GM18526 (cell line): ENCODE results near the gene B3GNT2.

Experiments
- POLR2A ChIP-seq: IDR thresholded peaks from 3 replicates; pipeline ENCODE4 v1.6.1; 2011; ENCODE audit not compliant: insufficient read length; ENCODE audit errors: extremely low read depth

B3GNT2 gene

DNA sequence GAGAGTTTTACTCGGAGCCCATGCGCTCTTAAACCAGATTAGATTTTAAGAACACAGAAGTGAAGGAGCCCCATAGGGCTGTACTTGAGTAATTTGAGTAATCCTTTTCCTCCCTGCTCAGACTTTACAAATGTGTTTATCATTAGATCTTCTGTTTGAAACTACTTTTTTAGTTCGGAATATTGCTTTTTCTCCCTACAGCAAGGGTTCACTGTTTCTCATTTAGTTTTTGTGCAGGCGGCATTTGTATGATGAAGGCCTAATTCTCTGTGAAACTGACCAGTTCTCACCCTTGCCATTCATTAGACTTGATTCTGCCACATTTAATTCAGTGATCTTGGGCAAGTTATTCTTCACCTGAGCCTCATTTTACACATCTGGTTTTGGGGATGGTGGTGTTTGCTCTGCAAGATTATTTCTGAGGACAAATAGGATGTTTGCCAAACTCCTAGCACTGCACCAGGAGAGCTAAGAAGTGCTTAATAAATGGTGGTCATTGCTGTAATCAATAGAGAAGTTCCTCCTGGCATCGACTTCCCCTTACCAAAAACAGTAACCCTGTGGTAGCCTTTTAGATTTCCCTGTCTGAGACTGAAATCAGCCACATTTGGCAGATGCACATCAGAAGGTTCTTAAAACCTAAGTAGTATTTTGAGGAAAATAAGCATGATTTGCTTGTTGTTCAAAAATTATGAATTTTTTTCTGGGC lies 2.2 kb downstream of the B3GNT2 start:
- no peak for TF ChIP-seq POLR2A

DNA sequence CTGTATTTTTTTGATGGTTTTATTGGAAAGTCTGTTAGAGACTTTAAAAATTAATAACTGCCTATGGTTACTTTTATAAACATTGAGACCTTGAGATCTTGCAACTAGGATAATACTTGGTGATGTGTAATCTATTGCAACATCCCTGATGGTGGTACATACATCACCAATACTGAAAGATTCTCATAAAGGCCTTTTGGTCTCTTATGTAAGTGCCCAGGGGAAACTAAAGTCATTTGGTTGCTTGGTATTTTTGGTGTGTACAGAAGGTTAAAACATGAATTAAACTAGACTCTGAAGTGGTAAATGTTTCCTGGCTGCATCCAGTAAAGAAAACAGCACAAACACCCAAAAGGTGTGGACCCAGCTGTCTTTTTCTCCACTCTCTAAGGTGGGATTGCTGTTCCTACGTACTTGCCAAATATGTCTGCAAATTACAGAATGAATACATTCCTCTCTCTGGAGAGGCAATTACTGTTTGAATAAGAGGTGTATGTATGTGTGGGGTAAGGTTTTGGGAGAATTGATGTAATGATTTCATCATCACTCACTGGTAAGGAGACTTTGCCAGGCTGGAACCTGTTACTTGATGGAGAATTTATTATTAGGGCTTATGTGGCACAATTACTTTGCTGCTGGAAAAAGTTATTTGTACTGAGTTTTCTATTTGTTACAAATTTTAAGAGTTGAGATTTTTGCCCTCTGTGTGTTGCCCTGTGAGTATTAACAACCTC lies 3.6 kb downstream of the B3GNT2 start:
- no peak for TF ChIP-seq POLR2A

DNA sequence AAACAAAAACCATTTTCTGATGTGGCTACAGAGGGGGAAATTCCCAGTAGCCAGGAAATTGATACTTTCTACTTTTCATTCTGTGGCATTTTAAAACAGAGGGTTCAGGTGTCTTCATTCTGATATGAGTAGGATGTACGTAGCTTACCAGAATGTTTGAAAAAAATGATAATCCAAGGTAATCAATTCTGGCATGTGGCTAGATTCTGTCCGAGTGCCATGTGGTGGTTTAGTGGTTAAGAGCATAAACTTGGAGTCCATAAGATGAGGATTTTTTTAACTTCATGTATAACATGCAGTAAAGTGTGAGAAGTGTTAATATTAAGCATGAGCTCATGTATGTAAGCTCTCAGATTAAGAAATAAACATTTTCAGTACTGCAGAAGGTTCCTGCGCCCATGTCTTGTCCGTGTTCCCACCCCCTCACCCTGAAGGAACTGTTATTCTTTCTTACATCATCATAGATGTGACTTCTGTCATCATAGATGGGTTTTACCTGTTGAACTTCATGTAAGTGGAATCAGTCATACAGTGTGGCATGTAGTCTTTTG lies 4.5 kb downstream of the B3GNT2 start:
- TF ChIP-seq POLR2A, result no peak

DNA sequence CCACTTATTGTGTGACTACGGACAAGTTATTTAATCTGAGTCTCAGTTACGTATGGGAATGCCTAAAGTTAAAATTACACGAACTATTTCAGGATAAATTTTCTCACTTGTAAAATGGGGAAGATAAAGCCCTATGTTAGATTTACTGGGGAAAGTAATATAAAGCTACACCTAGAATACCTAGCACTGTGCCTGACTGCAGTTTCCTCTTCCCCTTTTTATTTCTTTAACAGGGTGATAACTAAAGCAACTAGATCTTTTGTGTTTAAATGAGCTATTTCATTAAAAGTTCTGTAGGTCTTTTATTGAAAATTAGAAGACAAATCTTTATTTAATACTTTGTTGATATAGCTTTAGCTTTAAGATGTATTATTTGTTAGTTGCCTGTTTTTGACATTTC lies 5.0 kb downstream of the B3GNT2 start:
- no peak for TF ChIP-seq POLR2A

DNA sequence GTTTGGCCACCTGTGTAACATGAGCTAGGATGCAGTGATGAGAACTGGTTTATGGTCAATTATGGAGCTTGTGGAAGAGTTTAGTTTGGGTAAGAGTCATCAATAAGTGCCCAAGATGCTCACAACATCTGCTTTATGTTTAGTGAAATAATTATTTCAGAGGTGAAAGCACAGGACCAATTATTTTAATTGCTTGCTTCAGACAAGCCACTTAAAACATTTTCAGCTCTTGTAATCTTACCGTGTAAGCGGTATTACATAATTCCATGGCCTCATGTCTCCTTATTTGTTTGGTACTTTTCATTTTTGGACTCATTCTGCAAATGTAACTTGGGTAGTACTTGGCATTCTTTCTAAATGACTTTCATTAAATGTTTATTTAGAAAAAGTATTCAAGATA lies 5.4 kb downstream of the B3GNT2 start:
- no peak for TF ChIP-seq POLR2A

DNA sequence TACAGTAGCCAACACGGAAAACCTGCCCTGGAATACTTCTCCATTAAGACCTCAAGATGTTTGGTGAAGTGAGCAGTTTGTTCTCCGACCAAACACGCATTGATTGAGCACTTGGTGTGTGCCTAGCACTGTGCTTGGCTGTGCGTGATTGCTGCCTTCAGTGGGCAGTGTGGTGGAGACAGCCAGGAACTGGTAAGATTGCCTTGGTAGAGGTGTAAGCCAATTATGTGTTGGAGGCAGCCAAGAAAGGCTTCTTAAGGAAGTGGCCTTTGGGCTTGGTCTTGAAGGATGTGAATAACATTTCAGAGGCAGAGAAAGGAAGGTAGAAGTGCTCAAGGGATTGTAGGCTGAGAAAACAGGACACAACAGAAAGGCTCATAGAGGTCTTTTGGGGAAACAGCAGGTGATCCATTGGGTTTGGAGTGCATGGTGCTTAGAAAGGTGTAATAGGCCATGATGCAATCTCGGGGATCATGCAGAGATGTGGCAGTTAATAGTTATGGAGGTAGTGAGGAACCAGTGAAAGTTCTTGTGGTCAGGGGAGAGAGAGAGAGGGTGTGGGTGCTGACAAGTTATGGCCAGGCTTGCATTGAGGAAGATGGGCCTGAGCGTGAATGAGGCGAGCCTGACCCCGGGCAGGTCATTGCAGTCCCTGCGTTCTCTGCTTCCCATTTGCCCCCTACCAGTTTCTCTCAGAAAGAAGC lies 6.3 kb downstream of the B3GNT2 start:
- no peak for TF ChIP-seq POLR2A

DNA sequence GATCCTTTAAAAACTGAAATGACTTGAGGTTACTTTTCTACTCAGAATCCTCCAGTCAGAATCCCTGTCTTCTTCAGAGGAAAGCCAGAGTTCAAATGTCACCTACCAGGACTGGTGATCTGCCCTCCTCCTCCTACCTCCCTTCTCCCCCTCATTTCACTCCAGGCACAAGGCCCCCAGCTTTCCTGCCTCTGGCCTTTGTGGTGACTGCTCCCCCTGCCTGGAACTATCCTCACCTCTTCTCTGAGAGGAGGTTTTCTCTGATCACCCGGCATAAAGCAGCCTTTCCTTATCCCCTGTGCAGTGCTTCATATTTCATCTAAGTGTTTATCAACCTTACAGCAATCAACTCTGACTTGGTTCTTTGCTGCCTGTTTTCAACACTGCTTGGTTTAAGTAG lies 6.8 kb downstream of the B3GNT2 start:
- TF ChIP-seq POLR2A, result no peak

DNA sequence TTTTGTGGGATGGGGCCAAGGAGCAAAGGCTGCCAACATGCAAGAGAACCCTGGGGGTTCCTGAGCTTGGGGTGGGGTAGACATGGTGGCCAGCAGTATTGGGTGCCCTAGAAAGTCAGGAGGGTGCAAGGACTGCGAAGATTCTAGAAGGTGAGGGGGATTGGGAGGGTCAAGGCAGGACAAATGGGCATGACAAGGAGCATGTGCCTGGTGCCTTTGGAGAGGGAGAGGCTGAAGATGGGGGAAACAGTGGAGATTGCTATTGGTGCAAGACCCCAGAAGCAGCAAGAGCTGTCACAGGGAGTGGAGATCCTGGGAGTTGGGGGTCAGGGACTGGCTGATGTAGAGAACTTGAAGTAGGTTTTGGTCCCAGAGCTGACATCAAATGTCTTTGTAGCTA lies 7.5 kb downstream of the B3GNT2 start:
- no peak for TF ChIP-seq POLR2A

DNA sequence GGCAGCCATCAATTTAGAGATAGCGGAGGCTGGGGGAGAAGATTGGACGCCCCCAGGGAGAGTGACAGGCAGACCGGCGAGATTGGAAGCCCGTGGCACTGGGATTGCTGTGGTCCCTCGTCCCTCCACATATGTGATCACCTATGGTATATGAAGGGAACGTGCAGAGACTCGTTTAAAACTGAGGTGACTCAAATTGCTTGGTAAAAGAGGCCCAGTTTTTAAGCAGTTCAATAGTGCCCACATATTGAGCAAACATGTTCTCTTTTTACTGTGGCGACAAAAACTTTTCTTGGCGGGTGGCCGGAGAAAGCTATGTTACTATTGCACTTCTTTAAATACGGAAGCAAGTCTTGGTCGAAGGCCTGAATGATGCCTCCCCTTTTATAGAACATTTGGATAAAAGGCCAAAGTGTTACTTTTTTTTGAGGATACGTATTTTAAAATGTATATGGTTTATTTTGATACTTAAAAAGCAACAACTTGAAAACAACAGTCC lies 9.1 kb downstream of the B3GNT2 start:
- no peak for TF ChIP-seq POLR2A

DNA sequence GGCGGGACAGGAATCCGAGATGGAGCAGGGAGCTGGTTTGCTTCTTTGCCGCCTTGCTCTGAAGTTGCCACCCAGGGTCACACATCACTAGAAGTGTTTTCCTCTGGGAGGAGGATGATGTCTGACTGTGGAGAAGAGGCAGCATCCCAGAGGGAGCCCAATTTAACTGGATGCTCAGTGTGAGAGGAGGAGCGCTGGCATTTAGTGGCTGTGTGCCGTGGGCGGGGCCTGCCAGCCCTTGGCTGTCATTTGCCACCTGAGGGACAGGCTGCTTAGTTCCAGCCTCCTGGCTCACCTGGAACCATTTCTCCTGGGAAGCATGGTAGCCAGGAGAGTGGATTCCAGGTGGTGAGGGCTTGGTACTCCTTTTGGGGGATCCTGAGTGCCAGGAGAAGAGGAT lies 9.6 kb downstream of the B3GNT2 start:
- TF ChIP-seq POLR2A, result no peak

DNA sequence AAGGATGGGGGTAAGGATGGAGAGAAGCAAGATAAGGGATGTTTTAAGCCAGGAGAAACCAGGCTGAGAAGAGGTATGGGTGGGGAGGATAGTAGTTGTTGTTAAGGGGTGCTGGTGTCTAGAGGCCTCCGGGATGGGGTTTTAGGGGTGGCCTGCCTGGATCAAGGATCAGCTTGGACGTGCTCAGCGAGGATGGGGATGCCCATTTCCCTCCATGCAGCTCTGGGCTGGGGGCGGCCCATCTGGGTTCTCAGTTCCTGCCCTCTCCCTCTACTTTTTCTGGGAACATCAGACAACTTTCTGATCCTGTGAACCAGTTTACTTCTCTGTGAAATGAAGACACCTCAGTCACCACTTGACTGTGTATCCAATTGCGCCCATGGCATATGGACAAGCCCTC lies 10.1 kb downstream of the B3GNT2 start:
- TF ChIP-seq POLR2A, result no peak

DNA sequence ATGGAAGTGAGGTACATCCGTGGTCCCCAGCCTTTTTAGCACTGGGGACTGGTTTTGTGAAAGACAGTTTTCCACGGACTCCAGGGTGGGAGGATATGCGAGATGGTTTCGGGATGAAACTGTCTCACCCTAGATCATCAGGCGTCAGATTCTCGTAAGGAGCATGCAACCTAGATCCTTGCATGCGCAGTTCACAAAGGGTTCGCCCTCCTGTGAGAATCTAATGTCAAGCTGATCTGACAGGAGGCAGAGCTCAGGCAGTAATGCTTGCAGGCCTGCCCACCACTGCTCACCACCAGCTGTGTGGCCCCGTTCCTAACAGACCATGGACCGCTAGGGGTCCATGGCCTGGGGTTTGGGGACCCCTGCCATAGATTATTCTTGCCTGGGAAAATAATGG lies 11.6 kb downstream of the B3GNT2 start:
- TF ChIP-seq POLR2A, result no peak

DNA sequence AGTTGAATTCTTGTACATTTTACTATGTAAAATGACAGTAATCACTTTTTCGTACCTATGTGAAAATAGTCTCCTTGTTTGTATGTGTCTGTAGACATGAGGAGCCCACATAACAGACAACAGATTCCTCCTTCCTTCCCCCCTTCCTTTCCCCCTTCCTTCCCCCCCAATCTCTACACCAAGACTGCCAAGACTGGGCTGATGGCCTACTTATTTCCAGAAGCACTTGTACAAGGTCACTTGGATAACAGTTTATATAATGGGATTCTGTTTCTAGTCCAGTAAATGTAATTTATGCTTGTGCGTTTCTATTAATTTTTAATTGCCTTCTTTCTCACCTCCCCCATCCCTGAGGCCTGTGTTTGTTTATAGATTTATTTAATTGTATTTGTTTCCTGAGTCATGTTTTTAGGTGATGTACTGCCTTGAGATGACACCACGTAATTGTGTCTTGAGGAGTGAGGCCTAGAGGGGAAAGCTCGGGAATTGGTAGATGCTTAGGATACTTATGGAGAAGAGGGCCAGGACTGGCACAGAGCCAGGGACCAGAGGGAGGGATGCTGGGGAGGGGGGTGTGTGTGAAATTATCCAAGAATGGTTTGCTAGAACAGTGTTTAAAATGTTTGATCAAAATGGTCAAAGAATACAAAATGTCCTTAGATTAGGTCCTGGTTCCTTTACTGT lies 12.3 kb downstream of the B3GNT2 start:
- TF ChIP-seq POLR2A, result no peak

DNA sequence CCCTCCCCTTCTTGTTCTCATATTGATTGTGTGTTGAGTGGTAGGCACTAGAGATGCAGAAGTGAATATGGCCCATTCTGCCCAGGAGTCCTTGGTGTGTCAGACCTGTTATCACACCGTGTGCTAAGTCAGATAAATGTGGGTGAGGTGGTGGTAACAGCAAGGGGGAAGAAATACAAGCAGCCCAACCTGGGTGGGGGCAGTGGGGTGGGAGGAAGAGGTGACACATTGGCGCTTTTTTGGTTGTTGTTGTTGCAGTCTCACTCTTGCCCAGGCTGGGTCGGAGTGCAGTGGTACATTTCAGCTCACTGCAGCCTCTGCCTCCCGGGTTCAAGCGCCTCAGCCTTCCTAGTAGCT lies 12.8 kb downstream of the B3GNT2 start:
- TF ChIP-seq POLR2A, result no peak

DNA sequence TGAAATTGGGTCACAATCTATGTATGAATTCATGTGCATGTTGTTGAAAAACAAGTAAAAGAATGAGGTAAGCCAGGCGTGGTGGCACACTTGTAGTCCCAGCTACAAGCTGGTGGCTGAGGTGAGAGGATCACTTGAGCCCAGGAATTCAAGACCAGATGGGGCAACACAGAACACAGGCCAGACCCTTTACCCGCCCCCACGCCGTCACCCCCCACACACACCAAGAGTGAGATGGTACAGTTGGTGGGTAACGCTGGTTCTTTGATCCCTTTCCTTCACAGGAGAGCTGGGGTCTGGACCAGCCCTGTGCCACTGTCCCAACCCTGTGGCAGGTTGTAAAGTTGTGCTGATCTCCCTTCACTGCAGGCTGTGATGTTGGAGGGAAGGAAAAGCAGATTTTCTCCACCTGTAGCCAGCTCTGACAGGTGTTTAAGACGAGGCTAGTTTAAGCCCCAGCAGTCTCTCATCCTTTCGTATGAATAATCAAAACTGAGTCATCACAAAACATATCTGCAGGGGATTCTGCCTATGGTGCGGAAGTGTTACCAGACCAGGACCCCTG lies 13.6 kb downstream of the B3GNT2 start:
- TF ChIP-seq POLR2A, result no peak
